Omental fat pad (tissue), 4 donors: ENCODE results near the gene GOLGA8S. TPM values are rescaled to one million over a fixed set of nuclear protein-coding genes. Genes with fewer than 3 reads are reported as not detected.
"Not testable (repeated sequence)": the region's sequence is repeated elsewhere in the genome, so short reads cannot be mapped to it uniquely, and the experiment has no call there.

Source experiments
- ATAC-seq: fragments of 150-250 bp; one replicate; pipeline ENCODE4 v1.9.1; 2016; ENCODE audit warnings: mild to moderate bottlenecking, moderate library complexity; ENCODE audit not compliant: low FRiP score
- DNase-seq: peaks from one replicate; pipeline ENCODE4 v3.0.0-alpha.2; 2019; ENCODE audit warnings: low spot score
- CTCF ChIP-seq, 3 donors: fragments of 450-650 bp; IDR thresholded peaks; one replicate each; pipeline ENCODE4 v1.5.1; 2016 to 2017; ENCODE audit warnings: antibody characterized with exemption in 3 of 3, mild to moderate bottlenecking in 3 of 3, moderate library complexity in 2 of 3
- total RNA-seq, 4 donors: library from RNA; depleted of rRNA; stranded (reverse); fragments of >200 nt; gene quantifications; one replicate each; pipeline ENCODE4 v1.1.0, GENCODE V29; 2016

GOLGA8S gene, protein sequence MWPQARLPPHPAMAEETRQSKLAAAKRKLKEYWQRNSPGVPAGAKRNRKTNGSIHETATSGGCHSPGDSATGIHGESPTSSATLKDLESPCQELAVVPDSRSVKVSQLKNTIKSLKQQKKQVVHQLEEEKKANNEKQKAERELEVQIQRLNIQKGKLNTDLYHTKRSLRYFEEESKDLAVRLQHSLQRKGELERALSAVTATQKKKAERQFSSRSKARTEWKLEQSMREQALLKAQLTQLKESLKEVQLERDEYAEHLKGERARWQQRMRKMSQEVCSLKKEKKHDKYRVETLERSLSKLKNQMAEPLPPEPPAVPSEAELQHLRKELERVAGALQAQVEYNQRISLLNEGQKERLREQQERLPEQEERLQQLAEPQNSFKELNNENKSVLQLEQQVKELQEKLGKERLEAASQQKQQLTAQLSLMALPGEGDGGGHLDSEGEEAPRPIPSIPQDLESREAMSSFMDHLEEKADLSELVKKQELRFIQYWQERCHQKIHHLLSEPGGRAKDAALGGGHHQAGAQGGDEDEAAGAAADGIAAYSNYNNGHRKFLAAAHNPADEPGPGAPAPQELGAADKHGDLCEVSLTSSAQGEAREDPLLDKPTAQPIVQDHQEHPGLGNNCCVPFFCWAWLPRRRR
- under 1 TPM in 3 of 4 donors, not detected in 1; 0.09 to 0.47 (median 0.25) TPM for total RNA-seq

DNA sequence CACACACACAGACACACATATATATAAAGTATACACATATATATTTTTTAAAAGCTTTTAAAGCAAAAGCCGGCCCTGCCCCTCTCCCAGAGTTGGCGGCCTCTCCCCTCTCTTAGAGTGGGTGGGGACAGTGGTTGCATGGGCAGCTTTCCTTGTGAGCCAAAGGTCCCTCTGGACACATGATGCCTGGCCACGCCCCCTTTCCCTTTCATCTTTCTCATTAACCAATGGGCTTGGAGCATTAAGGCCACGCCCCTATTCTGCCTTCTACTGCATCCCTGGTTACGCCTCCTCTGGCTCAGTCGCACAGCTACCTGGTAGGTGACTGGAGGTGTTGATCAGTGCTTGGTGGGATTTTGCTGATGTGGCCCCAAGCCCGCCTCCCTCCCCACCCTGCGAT lies at the start of gene GOLGA8S:
GOLGA8S (plus strand) TSS at position 301 of the 400 bp plus-strand sequence; CDS start at position 363, 62 bp downstream.
- not testable (repeated sequence) for DNase-seq, ATAC-seq

- not testable (repeated sequence) for DNase-seq, ATAC-seq
Observed at GRCh38 chr15:23304805-23305204, 49.7 kb upstream of the GOLGA8S start.

GRCh38 chr15:23305921-23306320 lies 48.6 kb upstream of the GOLGA8S start:
- DNase-seq, ATAC-seq: not testable (repeated sequence)

DNA sequence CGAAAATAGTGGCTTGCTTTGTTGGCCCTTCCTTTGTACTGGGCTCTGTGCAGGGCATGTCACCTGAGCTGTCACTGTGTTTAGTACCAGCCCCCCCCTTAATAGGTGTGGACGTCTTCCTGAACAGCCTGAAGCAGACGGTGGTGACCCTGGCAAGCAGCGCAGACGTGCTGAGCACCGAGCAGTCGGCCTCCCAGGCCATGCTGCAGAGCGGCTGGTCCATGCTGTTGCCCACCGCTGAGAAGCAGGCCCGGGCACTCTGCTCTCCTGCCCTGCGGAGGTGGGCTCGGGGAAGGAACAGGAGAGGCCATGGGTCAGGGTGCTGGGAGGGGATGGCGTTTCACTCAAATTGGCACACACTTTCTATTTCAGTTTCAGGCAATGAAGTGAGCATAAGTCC lies 43.3 kb upstream of the GOLGA8S start:
- not testable (repeated sequence) for ATAC-seq, DNase-seq

DNA sequence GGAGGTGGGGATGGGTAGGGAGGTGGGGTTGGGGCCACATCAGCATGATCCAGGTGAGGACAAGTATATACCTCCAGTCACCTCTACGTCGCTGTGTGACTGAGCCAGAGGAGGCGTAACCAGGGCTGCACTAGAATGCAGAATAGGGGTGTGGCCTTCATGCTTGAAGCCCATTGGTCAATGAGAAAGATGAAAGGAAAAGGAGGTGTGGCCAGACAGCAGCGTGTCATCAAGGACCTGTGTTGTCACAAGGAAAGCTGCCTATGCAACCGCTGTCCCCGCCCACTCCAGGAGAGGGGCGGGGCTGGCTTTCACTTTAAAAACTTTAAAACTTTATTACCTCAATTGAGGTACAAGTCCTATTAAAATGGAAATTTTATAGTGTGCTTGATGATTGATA lies 20.5 kb upstream of the GOLGA8S start, which contains the start of gene GOLGA6L26:
GOLGA6L26 (minus strand) TSS at position 101 of the 400 bp plus-strand sequence; CDS start at position 40, 61 bp downstream.
- ATAC-seq, DNase-seq: not testable (repeated sequence)

- not testable (repeated sequence) for DNase-seq, ATAC-seq
Observed at GRCh38 chr15:23362622-23363021, 8.1 kb downstream of the GOLGA8S start.

DNA sequence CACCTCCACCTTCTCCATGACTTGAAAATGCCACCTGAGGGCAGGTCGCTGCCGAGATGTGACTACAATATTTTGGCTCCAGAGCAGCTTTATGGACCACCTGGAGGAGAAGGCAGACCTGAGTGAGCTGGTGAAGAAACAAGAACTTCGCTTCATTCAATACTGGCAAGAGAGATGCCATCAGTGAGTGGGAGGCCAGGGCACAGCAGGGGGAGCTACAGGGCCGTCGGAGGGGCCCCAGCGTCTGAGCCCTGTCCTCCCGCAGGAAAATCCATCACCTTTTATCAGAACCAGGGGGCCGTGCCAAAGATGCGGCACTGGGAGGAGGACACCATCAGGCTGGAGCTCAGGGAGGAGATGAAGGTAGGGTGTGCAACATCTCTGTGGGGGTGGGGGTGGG lies 9.7 kb downstream of the GOLGA8S start:
- not testable (repeated sequence) for ATAC-seq, DNase-seq

DNA sequence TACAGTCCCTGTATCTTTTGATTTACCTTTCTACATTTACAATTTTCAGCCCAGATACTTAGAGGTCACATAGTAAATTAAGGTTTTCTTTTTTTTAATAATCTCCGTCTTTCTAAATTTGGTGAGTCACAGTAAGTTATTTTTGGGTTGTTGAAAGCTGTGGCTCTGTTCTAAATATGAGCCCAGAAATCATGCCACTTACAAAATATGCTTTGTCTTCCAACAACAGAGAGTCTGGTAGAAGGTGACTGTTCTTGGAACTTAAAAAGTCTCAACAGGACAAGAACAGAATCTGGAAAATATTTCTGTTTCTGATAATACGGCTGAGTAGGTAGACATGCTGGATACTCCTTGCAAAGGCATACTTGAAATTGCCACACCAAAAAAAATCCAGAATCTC lies 16.0 kb downstream of the GOLGA8S start:
- DNase-seq (no peak), ATAC-seq (no peak)
- no peak for TF ChIP-seq CTCF (IDR thresholded peaks at IDR 0.05)

GRCh38 chr15:23371134-23371533 lies 16.6 kb downstream of the GOLGA8S start:
- not testable (repeated sequence) for ATAC-seq, DNase-seq

DNA sequence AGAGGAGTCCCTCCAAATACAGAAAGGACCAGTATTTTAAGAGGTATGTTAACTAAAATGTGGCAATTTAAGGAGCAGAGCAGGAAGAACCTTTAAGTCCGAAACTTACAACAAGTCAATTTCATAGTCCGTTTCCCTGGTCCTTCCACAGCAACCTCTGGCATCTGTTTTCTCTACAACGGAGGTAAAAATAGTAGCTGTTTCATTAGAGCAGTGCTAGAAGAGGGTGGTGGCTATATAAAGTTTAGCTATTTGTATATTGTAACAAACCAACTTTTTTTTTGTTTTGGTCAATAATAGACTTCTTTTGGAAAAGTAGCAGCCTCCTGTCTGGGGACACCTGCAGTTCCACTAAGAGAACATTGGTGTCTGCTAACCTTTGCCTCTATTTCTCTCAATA lies 17.3 kb downstream of the GOLGA8S start:
- not testable (repeated sequence) for DNase-seq, ATAC-seq

GRCh38 chr15:23372284-23372683 lies 17.7 kb downstream of the GOLGA8S start:
- DNase-seq = no peak
- ATAC-seq = no peak
- no peak for TF ChIP-seq CTCF (IDR thresholded peaks at IDR 0.05)

DNA sequence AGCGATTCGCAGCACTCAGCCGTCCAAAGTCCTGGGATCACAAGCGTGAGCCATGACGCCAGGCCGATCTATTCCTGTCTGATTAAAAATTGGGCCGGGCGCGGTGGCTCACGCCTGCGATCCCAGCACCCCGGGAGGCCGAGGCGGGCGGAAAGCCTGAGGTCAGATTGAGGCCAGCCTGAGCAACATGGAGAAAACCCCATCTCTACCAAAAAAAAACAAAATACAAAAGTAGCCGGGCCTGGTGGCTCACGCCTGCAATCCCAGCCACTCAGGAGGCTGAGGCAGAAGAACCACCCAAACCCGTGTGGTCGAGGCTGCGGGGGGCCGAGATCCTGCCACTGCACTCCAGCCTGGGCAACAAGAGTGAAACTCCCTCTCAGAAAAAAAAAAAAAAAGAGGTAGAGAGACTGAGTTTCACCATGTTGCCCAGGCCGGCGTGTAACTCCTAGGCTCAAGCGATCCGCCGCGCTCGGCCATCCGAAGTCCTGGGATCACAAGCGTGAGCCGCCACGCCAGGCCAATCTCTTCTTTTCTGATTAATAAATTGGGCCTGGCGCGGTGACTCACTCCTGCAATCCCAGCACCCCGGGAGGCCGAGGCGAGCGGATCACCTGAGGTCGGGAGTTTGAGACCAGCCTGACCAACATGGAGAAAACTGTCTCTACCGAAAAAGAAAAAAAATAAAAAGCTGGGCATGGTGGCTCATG lies 18.5 kb downstream of the GOLGA8S start:
- ATAC-seq, DNase-seq: not testable (repeated sequence)

GRCh38 chr15:23374226-23374625 lies 19.7 kb downstream of the GOLGA8S start:
- DNase-seq, ATAC-seq: not testable (repeated sequence)

GRCh38 chr15:23378946-23379345 lies 24.4 kb downstream of the GOLGA8S start:
- ATAC-seq, DNase-seq: not testable (repeated sequence)

- not testable (repeated sequence) for ATAC-seq
Observed at GRCh38 chr15:23380700-23381099, 26.2 kb downstream of the GOLGA8S start.

GRCh38 chr15:23381192-23381591 lies 26.6 kb downstream of the GOLGA8S start:
- ATAC-seq, DNase-seq: not testable (repeated sequence)

More at GRCh38 chr15:23380700-23381099, 26.2 kb downstream of the GOLGA8S start:
- DNase-seq = not testable (repeated sequence)
